OCI-LY3 (cell line): ENCODE results near the gene FADD.

ENCODE experiments used
- H2AFZ ChIP-seq: fragments of 200-600, 300-600 bp; shearing (Covaris generic); 2 replicates; pipeline ENCODE4 v1.6.0; 2014; ENCODE audit warnings: antibody characterized with exemption, low read depth, low read length
- H3K27ac ChIP-seq: fragments of 200-600, 300-600 bp; sonication (generic); 2 replicates; pipeline ENCODE4 v1.5.1; 2014; ENCODE audit warnings: mild to moderate bottlenecking, low read length, moderate library complexity, mixed read lengths
- H3K27me3 ChIP-seq: fragments of 200-600, 300-600 bp; sonication (generic); 2 replicates; pipeline ENCODE4 v1.6.1; 2014; ENCODE audit warnings: low read depth, low read length, mixed read lengths
- H3K36me3 ChIP-seq: fragments of 200-600, 300-600 bp; sonication (generic); replicated peaks from 2 replicates; pipeline ENCODE3; 2014; ENCODE audit warnings: low read depth, low read length, mixed read lengths
- H3K4me1 ChIP-seq: fragments of 300-600, 200-600 bp; sonication (generic); 2 replicates; pipeline ENCODE4 v1.6.1; 2014; ENCODE audit warnings: low read length, mixed read lengths
- H3K4me2 ChIP-seq: fragments of 200-600, 300-600 bp; sonication (generic); 2 replicates; pipeline ENCODE4 v1.6.1; 2014; ENCODE audit warnings: low read length, mixed read lengths
- H3K4me3 ChIP-seq: fragments of 300-600, 200-600 bp; sonication (generic); 2 replicates; pipeline ENCODE4 v1.5.1; 2014; ENCODE audit warnings: antibody characterized with exemption, mild to moderate bottlenecking, low read length, moderate library complexity
- H3K79me2 ChIP-seq: fragments of 300-600, 200-600 bp; shearing (Covaris generic); 2 replicates; pipeline ENCODE4 v1.6.1; 2014; ENCODE audit warnings: mild to moderate bottlenecking, low read length, mixed read lengths
- H3K9ac ChIP-seq: fragments of 300-600, 200-600 bp; shearing (Covaris generic); 2 replicates; pipeline ENCODE4 v1.6.0; 2014; ENCODE audit warnings: mild to moderate bottlenecking, low read length, moderate library complexity
- H3K9me3 ChIP-seq: fragments of 200-600, 300-600 bp; shearing (Covaris generic); 2 replicates; pipeline ENCODE4 v1.6.1; 2014; ENCODE audit warnings: low read length, mixed read lengths; ENCODE audit not compliant: insufficient read depth
- H4K20me1 ChIP-seq: fragments of 200-600, 300-600 bp; sonication (generic); 2 replicates; pipeline ENCODE4 v1.6.1; 2016; ENCODE audit warnings: low read length, mixed read lengths; ENCODE audit not compliant: insufficient read depth
- CTCF ChIP-seq: fragments of 200-600, 300-600 bp; sonication (generic); IDR thresholded peaks from 2 replicates; pipeline ENCODE4 v1.5.1; 2014; ENCODE audit warnings: antibody characterized with exemption, low read length, low read depth
- EZH2phosphoT487 ChIP-seq: fragments of 200-600 bp; shearing (Covaris generic); IDR thresholded peaks from 2 replicates; pipeline ENCODE4 v1.6.1; 2018; ENCODE audit warnings: antibody characterized with exemption, mixed run types, low read depth

The FADD gene

DNA sequence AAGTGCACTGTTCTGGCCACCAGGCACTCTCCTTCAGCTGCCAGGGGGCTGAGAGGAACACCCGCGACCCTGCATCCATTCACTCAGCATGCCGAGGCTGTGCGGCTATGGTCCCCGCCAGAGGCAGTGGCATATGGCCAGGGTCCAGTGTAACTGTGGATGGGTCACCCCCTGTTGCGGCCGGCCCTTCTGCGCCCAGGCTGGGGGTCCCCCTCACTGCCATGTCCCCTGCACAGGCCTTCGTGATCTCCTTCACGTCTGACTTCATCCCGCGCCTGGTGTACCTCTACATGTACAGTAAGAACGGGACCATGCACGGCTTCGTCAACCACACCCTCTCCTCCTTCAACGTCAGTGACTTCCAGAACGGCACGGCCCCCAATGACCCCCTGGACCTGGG, 20.8 kb upstream of the FADD start:
- H4K20me1 ChIP-seq, result no peaks in the 10 kb centered on the region
- no peaks in the 10 kb centered on the region for H3K36me3 ChIP-seq
- H3K27ac ChIP-seq, result no peak overlapping the region
- no peak overlapping the region for H3K9ac ChIP-seq
- no peak overlapping the region for H3K4me3 ChIP-seq
- no peak overlapping the region for H2AFZ ChIP-seq
- no peaks in the 10 kb centered on the region for H3K9me3 ChIP-seq
- TF ChIP-seq CTCF (no peak), EZH2phosphoT487 (no peak)
- H3K4me2 ChIP-seq, result no peak overlapping the region
- no peaks in the 10 kb centered on the region for H3K4me1 ChIP-seq
- H3K79me2 ChIP-seq, result no peaks in the 10 kb centered on the region
- peaks cover 11% of the 10 kb centered on the region for H3K27me3 ChIP-seq

DNA sequence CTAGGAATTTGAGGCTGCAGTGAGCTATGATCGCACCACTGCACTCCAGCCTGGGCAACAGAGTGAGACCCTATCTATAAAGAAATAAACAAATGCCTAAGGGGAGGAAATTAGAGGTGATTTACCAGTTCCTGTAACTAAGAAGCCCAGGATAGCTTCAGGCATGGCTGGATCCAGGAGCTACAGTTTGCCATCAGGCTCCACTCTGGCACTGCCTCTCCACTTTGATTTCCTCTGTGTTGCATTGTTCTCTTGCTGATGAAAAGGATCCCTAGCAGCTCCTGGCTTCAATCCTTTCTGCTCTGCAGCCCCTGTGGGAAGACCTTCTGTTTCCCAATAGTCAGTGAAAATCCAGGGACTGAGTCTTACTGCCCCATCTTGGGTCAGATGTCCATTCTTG, 20.1 kb upstream of the FADD start:
- no peak for TF ChIP-seq CTCF
- TF ChIP-seq EZH2phosphoT487, result no peak
- Histone ChIP-seq H3K27ac (no peak overlapping the region), H3K27me3 (peaks cover 13% of the 10 kb centered on the region)

DNA sequence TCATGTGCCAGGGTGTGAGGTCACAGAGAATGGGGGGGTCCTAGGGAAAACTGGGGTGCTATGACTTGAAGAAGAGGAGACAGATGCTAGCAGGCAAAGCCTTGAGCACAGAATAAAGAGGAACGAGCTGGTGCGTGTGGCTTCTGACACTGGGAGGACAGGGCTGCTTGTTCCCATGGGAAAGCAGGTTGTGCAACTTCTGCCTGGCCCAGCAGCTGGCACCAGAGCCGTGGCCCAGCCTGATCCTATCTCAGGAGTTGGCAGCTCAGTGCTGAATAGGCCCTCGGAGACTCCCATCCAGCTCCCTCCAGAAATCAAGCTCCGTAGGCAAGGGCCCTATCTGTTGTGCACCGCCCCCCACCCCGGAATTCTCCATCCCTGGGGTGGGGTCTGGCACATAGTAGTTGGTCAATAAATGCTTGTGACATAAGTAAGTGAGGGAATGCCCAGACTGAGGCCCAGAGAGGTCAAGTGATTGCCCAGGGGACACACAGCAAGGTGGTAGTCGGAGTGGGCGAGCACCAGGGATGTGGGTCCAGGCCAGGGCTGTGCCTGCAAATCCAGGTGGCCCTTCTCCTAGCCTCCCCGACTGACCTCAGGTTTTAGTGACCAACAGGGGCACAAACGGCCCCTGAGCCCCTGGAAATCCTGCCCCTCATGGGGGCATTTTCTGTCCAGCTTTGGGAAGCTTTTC, 19.5 kb upstream of the FADD start:
- H3K79me2 ChIP-seq, result no peaks in the 10 kb centered on the region
- H3K27ac ChIP-seq, result no peak overlapping the region

More for the DNA sequence above, 20.1 kb upstream of the FADD start:
- no peak overlapping the region for H3K9ac ChIP-seq
- H3K36me3 ChIP-seq, result no peaks in the 10 kb centered on the region
- no peak overlapping the region for H2AFZ ChIP-seq
- no peak overlapping the region for H3K4me3 ChIP-seq
- no peak overlapping the region for H3K4me2 ChIP-seq
- no peaks in the 10 kb centered on the region for H4K20me1 ChIP-seq
- no peaks in the 10 kb centered on the region for H3K4me1 ChIP-seq
- H3K79me2 ChIP-seq, result no peaks in the 10 kb centered on the region
- H3K9me3 ChIP-seq, result no peaks in the 10 kb centered on the region

DNA sequence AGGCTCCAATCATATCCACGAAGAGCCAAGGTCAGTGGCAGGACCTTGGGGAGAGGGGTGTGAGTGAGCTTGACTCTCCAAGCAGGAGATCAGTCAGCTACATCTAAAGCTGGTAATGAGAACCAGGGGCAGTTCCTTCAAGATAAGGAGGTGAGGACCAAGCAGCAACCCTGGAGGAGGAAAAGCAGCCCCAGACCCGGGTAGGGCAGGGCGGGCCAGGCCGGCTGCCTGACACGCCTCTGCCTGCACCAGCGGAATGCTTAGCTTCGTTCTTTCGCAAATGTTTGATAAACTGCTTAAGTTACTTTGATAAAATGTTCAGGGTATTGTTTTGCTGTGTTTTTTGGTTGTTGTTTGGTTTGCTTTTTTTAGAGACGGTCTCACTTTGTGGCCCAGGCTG, 18.7 kb upstream of the FADD start:
- no peaks in the 10 kb centered on the region for H3K36me3 ChIP-seq
- H3K9ac ChIP-seq, result no peak overlapping the region
- H3K4me1 ChIP-seq, result no peaks in the 10 kb centered on the region
- no peaks in the 10 kb centered on the region for H3K79me2 ChIP-seq
- H3K9me3 ChIP-seq, result no peaks in the 10 kb centered on the region
- peaks cover 17% of the 10 kb centered on the region; the same call in 1 of the 2 replicates for H3K27me3 ChIP-seq
- no peak overlapping the region for H3K27ac ChIP-seq
- TF ChIP-seq CTCF (no peak), EZH2phosphoT487 (no peak)
- H3K4me3 ChIP-seq, result no peak overlapping the region
- H2AFZ ChIP-seq, result no peak overlapping the region
- no peaks in the 10 kb centered on the region for H4K20me1 ChIP-seq
- H3K4me2 ChIP-seq, result no peak overlapping the region

More for the DNA sequence above, 19.5 kb upstream of the FADD start:
- Histone ChIP-seq H4K20me1 (no peaks in the 10 kb centered on the region), H3K27me3 (peaks cover 13% of the 10 kb centered on the region), H3K36me3 (no peaks in the 10 kb centered on the region), H2AFZ (no peak overlapping the region), H3K9me3 (no peaks in the 10 kb centered on the region), H3K9ac (no peak overlapping the region), H3K4me2 (no peak overlapping the region), H3K4me1 (no peaks in the 10 kb centered on the region), H3K4me3 (no peak overlapping the region)
- TF ChIP-seq CTCF (no peak), EZH2phosphoT487 (no peak)
